Heart right ventricle (tissue), 16 donors: ENCODE data around the gene CRHR1. TPM values are rescaled to one million over a fixed set of nuclear protein-coding genes. Genes with fewer than 3 reads are reported as not detected.

ENCODE experiments used
- ATAC-seq, 8 donors: fragments of 200-7000 bp; cut with Tn5 transposase; one replicate each; pipeline ENCODE4 v1.9.1; 2020; ENCODE audit warnings: mild to moderate bottlenecking in 8 of 8, moderate library complexity in 8 of 8, moderate number of reproducible peaks in 1 of 8
- DNase-seq, 2 donors: peaks; one replicate each; pipeline ENCODE4 v3.0.0-alpha.2; 2020
- H3K27ac ChIP-seq, 10 donors: fragments of 200-600 bp; sonication (generic) in 2 of 10; one replicate each; pipeline versions ENCODE4 v1.5.0 to v1.8.0; 2020 to 2022; ENCODE audit warnings: mild to moderate bottlenecking in 3 of 10
- H3K27me3 ChIP-seq, 7 donors: fragments of 200-600 bp; one replicate each; pipeline ENCODE4 v1.8.0; 2021 to 2022; ENCODE audit warnings: mild to moderate bottlenecking in 2 of 7
- H3K36me3 ChIP-seq, 9 donors: fragments of 200-600 bp; sonication (generic) in 1 of 9; one replicate each; pipeline versions ENCODE4 v1.5.0 to v1.8.0; 2020 to 2022; ENCODE audit warnings: mild to moderate bottlenecking in 2 of 9
- H3K4me1 ChIP-seq, 9 donors: fragments of 200-600 bp; sonication (generic) in 1 of 9; one replicate each; pipeline versions ENCODE4 v1.5.0 to v1.8.0; 2020 to 2022; ENCODE audit warnings: mild to moderate bottlenecking in 4 of 9
- H3K4me3 ChIP-seq, 10 donors: fragments of 200-600 bp; sonication (generic) in 2 of 10; one replicate each; pipeline versions ENCODE4 v1.5.0 to v1.8.0; 2020 to 2022; ENCODE audit warnings: mild to moderate bottlenecking in 7 of 10, moderate library complexity in 2 of 10
- H3K9me3 ChIP-seq, 11 donors: fragments of 200-600 bp in 10 of 11; sonication (generic) in 2 of 11; one replicate each; pipeline versions ENCODE4 v1.5.0 to v1.8.0; 2013 to 2022; ENCODE audit warnings: mild to moderate bottlenecking in 2 of 11, control low read depth in 1 of 11, moderate library complexity in 1 of 11
- WGBS, 2 donors: extraction: QIAGEN DNeasy Blood & Tissue Kit; methylation state at CpG; one replicate each; pipeline ENCODE4 v1.1.7; 2013; ENCODE audit warnings: inconsistent platforms in 1 of 2; 5-methylcytosine and 5-hydroxymethylcytosine counted together
- intact Hi-C, 10 donors: fragments of 100-400 bp; cut with DNase I; formaldehyde crosslinking; loops; one replicate each; pipeline versions ENCODE4 v1.11.1 to v1.14.2; 2022
- polyA plus RNA-seq, 2 donors: library from polyadenylated mRNA; stranded (reverse); fragments of 200-250 nt; gene quantifications; one replicate each; pipeline ENCODE4 v1.2.3, GENCODE V29; 2013
- total RNA-seq, 10 donors: library from RNA; stranded (reverse); fragmentation: NEBNext Ultra II Directional in 3 of 10; extraction: Animal tissue kit (Norgen Biotek cat#: 25700) in 3 of 10; gene quantifications; one replicate each; pipeline versions ENCODE4 v1.2.1 to v1.2.4, GENCODE V29; 2021 to 2023
- TF ChIP-seq, protein P1 (sequence below), 9 donors: fragments of 200-600 bp; sonication (generic) in 2 of 9; IDR thresholded peaks; one replicate each; pipeline versions ENCODE4 v1.5.0 to v1.8.0; 2021 to 2022; ENCODE audit warnings: antibody characterized with exemption in 9 of 9, mild to moderate bottlenecking in 5 of 9, moderate library complexity in 1 of 9
- donor health status: Arrhythmogenic right ventricular cardiomyopathy.
- donor health status: ischemic (EF 13 %, LVEDD 7.1; RV severe dilation, severe dysfunction).
- donor health status: healthy with polysubstance abuse.
- donor health status: DM: no; HTN: yes; CAD: no.
- donor health status: DM: no; HTN: no; CAD: no.
- donor health status: ischemic (EF 25% LVEDD 6.9; RV normal size, moderate dysfunction).
- donor health status: ischemic (EF 25% LVEDD 5.7; RV mildly dilated, moderate dysfunction).
- donor health status: healthy.
- donor health status: DM: yes; HTN: yes; CAD: no.
- donor health status: Ischemic cardiomyopathy.
- donor health status: ischemic (EF 35%, LVEDD 5.7; RV mildly dilated, moderate dysfunction).
- donor health status: nonischemic (EF 11% LVEDD 7.7; RV severe dilation, severe dysfunction).
- donor health status: DM: yes; HTN: yes; CAD: no.
- donor health status: PGD.
- donor health status: ischemic (EF 29% LVEDD 5.4; RV normal size, mild dysfunction).
- donor health status: nonischemic (EF 23%, LVEDD 6.1; RV moderate dilation, normal function).

Gene CRHR1
- total and polyA plus RNA-seq, 12 donors: 0.30 to 0.63 TPM; not detected in 10

DNA sequence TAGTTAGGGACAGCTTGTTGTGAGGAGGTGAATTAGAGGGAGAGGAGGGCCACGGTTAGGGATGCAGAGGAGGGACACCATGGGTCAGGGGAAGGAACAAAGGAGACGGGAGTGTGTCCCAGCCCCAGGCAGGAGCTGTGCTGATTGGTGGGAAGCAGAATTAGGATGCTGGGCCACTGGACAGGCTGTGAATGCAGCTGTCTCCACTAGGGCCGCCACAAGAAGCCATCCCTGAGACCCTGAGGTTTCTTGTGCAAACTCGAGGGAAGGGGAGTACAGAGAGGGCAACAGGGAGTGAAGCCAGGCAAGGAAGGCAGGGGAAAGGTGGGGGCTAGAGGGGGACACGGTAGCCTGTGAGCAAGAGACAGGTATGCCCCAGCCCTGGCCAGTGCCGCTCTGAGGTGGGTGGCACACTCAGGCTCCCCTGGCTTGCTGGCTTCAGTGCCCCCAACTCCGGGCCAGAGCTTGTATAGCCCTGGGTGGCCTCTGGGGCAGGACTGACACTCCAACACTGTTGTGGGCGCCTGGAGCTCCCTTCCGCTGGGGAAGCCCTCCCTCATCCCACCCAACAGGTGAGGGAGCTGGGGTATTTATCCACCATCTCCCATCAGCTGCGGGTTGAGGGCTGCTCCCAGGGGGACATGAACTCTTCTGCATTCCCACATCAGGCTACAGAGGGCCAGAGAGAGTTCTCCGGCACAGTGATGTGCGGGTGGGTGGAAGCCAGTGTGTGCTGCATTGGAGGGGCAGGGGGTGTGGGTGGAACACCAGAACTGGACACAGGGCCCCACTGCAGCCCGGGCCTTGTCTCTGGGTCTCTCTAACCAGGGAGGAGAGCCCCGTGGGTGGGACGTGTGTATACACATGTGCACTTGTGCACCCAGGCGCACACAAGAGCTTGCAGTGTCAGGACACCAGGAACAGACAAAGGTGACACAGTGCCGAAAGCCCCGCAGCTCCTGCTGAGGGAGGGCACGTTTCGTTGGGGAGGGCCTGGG, 52.2 kb downstream of the CRHR1 start:
- ATAC-seq: no peak
- 63 to 68% methylated on average over 20 of the region's 20 CpGs for WGBS, 2 donors
- Histone ChIP-seq H3K36me3 (no peaks in the 10 kb centered on the region), H3K27ac (no peak overlapping the region), H3K4me3 (no peak overlapping the region), H3K4me1 (no peaks in the 10 kb centered on the region), H3K27me3 (peaks cover 0 to 66% (median 23%) of the 10 kb centered on the region in 7 donors), H3K9me3 (no peaks in the 10 kb centered on the region)
- TF ChIP-seq, protein P1, sequence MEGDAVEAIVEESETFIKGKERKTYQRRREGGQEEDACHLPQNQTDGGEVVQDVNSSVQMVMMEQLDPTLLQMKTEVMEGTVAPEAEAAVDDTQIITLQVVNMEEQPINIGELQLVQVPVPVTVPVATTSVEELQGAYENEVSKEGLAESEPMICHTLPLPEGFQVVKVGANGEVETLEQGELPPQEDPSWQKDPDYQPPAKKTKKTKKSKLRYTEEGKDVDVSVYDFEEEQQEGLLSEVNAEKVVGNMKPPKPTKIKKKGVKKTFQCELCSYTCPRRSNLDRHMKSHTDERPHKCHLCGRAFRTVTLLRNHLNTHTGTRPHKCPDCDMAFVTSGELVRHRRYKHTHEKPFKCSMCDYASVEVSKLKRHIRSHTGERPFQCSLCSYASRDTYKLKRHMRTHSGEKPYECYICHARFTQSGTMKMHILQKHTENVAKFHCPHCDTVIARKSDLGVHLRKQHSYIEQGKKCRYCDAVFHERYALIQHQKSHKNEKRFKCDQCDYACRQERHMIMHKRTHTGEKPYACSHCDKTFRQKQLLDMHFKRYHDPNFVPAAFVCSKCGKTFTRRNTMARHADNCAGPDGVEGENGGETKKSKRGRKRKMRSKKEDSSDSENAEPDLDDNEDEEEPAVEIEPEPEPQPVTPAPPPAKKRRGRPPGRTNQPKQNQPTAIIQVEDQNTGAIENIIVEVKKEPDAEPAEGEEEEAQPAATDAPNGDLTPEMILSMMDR (IDR thresholded peaks at IDR 0.05): no peak
- intact Hi-C loops: loop anchor here in 2 of 10 donors (5.0 to 10.0 kb wide), 2 partner anchors 112 to 204 kb away; no protein-coding TSS in a partner anchor
- DNase-seq: no peak

DNA sequence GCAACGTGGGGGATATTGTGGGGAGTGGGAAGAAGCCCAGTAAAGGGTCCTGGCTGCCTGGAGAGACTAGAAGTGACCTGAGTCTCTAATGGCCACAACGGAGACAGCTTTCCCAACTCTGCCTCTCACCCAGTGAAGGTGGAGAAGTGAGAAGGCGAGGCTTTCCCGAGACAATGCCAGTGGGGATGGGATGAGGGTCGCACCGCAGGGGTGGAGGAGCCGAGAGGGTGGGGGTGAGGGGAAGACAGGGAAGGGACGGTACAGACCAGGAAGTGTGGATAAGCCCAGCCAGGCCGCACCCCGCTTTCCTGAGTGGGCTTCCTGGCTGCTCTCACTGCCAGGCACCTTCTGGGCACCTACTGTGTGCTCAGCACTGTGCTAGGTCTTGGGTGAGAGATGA, 53.1 kb downstream of the CRHR1 start:
- no peak overlapping the region for H3K27ac ChIP-seq
- peaks cover 0 to 64% (median 20%) of the 10 kb centered on the region in 7 donors for H3K27me3 ChIP-seq
- no peaks in the 10 kb centered on the region for H3K36me3 ChIP-seq
- DNase-seq: no peak
- H3K9me3 ChIP-seq: no peaks in the 10 kb centered on the region
- WGBS, 2 donors: 44 to 47% methylated on average over 10 of the region's 10 CpGs
- TF ChIP-seq, protein P1 (IDR thresholded peaks at IDR 0.05): no peak
- H3K4me1 ChIP-seq: no peaks in the 10 kb centered on the region
- ATAC-seq: no peak
- intact Hi-C loops: loop anchor here in 2 of 10 donors (5.0 to 10.0 kb wide), 2 partner anchors 112 to 205 kb away; no protein-coding TSS in a partner anchor
- no peak overlapping the region for H3K4me3 ChIP-seq

DNA sequence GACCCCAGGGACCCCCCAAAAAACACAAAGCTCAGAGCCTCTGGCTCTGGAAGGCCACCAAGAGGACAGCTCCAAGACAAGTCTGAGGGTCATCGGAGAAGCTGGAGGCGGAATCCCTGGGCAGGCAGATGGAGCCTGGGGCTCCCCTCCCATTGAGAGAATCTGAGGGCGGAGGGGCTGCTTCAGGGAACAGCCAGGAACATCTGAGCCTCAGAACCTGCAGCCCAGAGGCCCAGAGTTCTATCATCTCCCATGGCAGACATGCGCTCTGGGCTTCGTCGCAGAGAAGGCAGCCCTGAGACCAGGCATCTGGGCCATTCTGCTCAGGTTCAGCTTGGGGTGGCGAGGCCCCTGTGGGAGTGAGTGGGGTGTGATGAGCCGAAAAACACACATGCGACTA, 53.5 kb downstream of the CRHR1 start:
- H3K9me3 ChIP-seq: no peaks in the 10 kb centered on the region
- WGBS, 2 donors: 82 to 86% methylated on average over 9 of the region's 9 CpGs
- intact Hi-C loops: loop anchor here in 2 of 10 donors (5.0 to 10.0 kb wide), 2 partner anchors 113 to 205 kb away; no protein-coding TSS in a partner anchor
- peaks cover 0 to 59% (median 19%) of the 10 kb centered on the region in 7 donors for H3K27me3 ChIP-seq
- H3K36me3 ChIP-seq: no peaks in the 10 kb centered on the region
- DNase-seq (no peak), ATAC-seq (no peak)
- no peak overlapping the region for H3K27ac ChIP-seq
- TF ChIP-seq, protein P1 (IDR thresholded peaks at IDR 0.05): no peak
- H3K4me3 ChIP-seq: no peak overlapping the region
- H3K4me1 ChIP-seq: no peaks in the 10 kb centered on the region

DNA sequence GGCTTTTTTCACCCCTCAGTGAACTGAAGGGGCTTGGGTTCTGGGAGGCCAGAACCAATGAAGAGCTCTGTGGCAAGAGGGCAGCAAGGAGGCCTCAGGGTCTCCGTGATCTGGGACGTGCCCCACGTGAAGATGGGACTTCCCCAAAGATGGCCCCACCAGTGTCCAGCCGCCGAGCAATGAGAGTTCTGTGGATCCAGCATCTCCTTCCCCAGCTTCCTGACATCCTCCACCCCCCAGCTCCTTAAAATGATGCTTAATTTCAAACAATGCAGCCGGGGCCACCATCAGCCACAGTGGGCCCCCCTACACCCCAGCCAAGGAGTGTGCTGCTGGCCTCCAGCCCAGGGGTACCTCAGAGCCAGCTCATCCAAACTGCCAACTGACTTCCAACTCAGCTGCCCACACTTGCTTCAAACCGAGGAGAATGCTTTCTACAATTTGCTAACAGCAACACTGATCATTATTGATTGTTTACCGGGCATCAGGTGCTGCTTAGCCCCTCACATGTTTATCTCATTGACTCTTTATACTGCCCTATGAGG, 54.7 kb downstream of the CRHR1 start:
- no peak for ATAC-seq
- DNase-seq: no peak
- TF ChIP-seq, protein P1 (IDR thresholded peaks at IDR 0.05): no peak
- WGBS, 2 donors: 75 to 80% methylated on average over 8 of the region's 8 CpGs
- H3K27ac ChIP-seq: no peak overlapping the region
- no peaks in the 10 kb centered on the region for H3K9me3 ChIP-seq
- no peaks in the 10 kb centered on the region for H3K4me1 ChIP-seq
- no peaks in the 10 kb centered on the region for H3K36me3 ChIP-seq
- no peak overlapping the region for H3K4me3 ChIP-seq
- intact Hi-C loops: loop anchor here in 2 of 10 donors (5.0 to 10.0 kb wide), 2 partner anchors 114 to 207 kb away; no protein-coding TSS in a partner anchor
- H3K27me3 ChIP-seq: peaks cover 0 to 55% (median 12%) of the 10 kb centered on the region in 7 donors
